Renal pelvis (tissue), 12 donors: Measurements from ENCODE around the gene TBCE. TPM values are rescaled to one million over a fixed set of nuclear protein-coding genes. Genes with fewer than 3 reads are reported as not detected.

Experiments
- DNase-seq: peaks from one replicate; pipeline ENCODE4 v3.0.0-alpha.2; 2013
- long read RNA-seq, 16 experiments: transcript quantifications; one replicate each; lab custom pipeline, GENCODE V29; 2026
- polyA plus RNA-seq, 3 donors: library from polyadenylated mRNA; unstranded; fragments of 120-200 nt; gene quantifications; one replicate each; pipeline ENCODE4 v1.2.1, GENCODE V29; 2013; ENCODE audit not compliant: insufficient read length in 3 of 3

Gene TBCE, protein sequence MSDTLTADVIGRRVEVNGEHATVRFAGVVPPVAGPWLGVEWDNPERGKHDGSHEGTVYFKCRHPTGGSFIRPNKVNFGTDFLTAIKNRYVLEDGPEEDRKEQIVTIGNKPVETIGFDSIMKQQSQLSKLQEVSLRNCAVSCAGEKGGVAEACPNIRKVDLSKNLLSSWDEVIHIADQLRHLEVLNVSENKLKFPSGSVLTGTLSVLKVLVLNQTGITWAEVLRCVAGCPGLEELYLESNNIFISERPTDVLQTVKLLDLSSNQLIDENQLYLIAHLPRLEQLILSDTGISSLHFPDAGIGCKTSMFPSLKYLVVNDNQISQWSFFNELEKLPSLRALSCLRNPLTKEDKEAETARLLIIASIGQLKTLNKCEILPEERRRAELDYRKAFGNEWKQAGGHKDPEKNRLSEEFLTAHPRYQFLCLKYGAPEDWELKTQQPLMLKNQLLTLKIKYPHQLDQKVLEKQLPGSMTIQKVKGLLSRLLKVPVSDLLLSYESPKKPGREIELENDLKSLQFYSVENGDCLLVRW
- 10 to 100 TPM; 36.5 to 58.8 (median 51.8) TPM for polyA plus RNA-seq
- long read RNA-seq, donor 1, full-length matches to known transcripts, result 6 of 6 reads
- long read RNA-seq, donor 1, partial matches to known transcripts, result 0 of 6 reads
- long read RNA-seq, donor 1, other reads (novel, unspliced or antisense), result 0 of 6 reads
- long read RNA-seq, donor 2, partial matches to known transcripts, result 0 of 1 reads
- long read RNA-seq, donor 2, other reads (novel, unspliced or antisense), result 0 of 1 reads
- long read RNA-seq, donor 3, full-length matches to known transcripts, result 7 of 7 reads
- long read RNA-seq, donor 3, partial matches to known transcripts, result 0 of 7 reads
- long read RNA-seq, donor 3, other reads (novel, unspliced or antisense), result 0 of 7 reads
- long read RNA-seq, donor 4, full-length matches to known transcripts, result 7 of 7 reads
- long read RNA-seq, donor 4, partial matches to known transcripts, result 0 of 7 reads
- long read RNA-seq, donor 4, other reads (novel, unspliced or antisense), result 0 of 7 reads
- long read RNA-seq, donor 5, full-length matches to known transcripts, result 4 of 4 reads
- long read RNA-seq, donor 5, partial matches to known transcripts, result 0 of 4 reads
- long read RNA-seq, donor 5, other reads (novel, unspliced or antisense), result 0 of 4 reads
- long read RNA-seq, donor 6, full-length matches to known transcripts, result 9 of 9 reads
- long read RNA-seq, donor 6, partial matches to known transcripts, result 0 of 9 reads
- long read RNA-seq, donor 6, other reads (novel, unspliced or antisense), result 0 of 9 reads
- long read RNA-seq, donor 7, full-length matches to known transcripts, result 2 of 2 reads
- long read RNA-seq, donor 7, partial matches to known transcripts, result 0 of 2 reads
- long read RNA-seq, donor 7, other reads (novel, unspliced or antisense), result 0 of 2 reads
- long read RNA-seq, donor 8, full-length matches to known transcripts, result 4 of 4 reads
- long read RNA-seq, donor 8, partial matches to known transcripts, result 0 of 4 reads
- long read RNA-seq, donor 8, other reads (novel, unspliced or antisense), result 0 of 4 reads
- long read RNA-seq, donor 9, full-length matches to known transcripts, result 8 of 8 reads
- long read RNA-seq, donor 9, partial matches to known transcripts, result 0 of 8 reads
- long read RNA-seq, donor 9, other reads (novel, unspliced or antisense), result 0 of 8 reads
- long read RNA-seq, donor 10, full-length matches to known transcripts, result 8 of 8 reads
- long read RNA-seq, donor 10, partial matches to known transcripts, result 0 of 8 reads
- long read RNA-seq, donor 10, other reads (novel, unspliced or antisense), result 0 of 8 reads
- long read RNA-seq, donor 11, full-length matches to known transcripts, result 1 of 1 reads
- long read RNA-seq, donor 11, partial matches to known transcripts, result 0 of 1 reads
- long read RNA-seq, donor 11, other reads (novel, unspliced or antisense), result 0 of 1 reads
- long read RNA-seq, donor 12, full-length matches to known transcripts, result 18 of 18 reads
- long read RNA-seq, donor 12, partial matches to known transcripts, result 0 of 18 reads
- long read RNA-seq, donor 12, other reads (novel, unspliced or antisense), result 0 of 18 reads
- long read RNA-seq, donor 13, full-length matches to known transcripts, result 7 of 7 reads
- long read RNA-seq, donor 13, partial matches to known transcripts, result 0 of 7 reads
- long read RNA-seq, donor 13, other reads (novel, unspliced or antisense), result 0 of 7 reads
- long read RNA-seq, donor 14, result 0 reads
- long read RNA-seq, donor 15, full-length matches to known transcripts, result 8 of 8 reads
- long read RNA-seq, donor 15, partial matches to known transcripts, result 0 of 8 reads
- long read RNA-seq, donor 15, other reads (novel, unspliced or antisense), result 0 of 8 reads
- long read RNA-seq, donor 16, full-length matches to known transcripts, result 7 of 7 reads
- long read RNA-seq, donor 16, partial matches to known transcripts, result 0 of 7 reads
- long read RNA-seq, donor 16, other reads (novel, unspliced or antisense), result 0 of 7 reads

DNA sequence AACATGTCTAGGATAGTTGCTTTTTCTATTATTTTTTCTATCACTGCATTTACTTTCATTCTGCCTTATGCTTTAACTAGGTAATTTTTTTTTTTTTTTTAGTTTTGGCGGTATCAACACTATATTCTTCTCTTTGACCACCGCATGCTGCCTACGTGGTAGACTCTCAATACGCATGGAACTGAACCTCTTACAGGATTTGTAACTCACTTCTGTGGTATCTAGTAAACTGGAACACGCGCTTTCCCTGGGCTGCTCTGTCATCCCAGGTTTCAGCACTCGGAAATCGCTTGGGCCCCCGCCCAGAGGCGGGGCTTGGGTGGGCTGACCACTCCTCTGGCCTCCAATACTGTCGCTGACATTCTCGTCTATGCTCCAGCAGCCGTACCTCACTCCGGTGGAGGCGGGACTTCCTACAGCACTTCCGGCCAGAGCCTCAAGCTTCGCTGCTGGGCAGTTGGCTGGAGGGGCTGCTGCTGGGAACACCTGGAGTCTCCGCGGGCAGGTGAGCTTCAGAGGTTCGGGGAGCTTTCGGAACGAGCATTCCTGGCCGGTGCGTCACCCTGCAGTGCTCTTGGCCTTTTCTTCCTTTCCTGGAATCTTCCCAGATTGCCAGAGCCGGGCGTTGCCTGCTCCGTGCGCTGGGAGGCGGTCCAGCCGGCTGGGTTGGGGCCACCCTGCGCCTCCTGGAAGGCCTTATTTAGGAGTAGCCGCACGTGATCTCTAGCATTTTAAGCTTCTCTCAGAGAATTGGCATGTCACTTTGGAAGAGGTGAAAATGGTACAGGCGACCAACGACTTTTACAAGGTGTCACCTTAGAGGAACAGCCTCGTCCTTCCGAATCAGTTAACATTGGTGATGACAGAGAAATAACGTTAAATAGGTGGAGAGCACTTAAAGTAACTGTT, at the start of gene TBCE:
Gene TBCE, plus strand, starts transcription at position 428 of the 909 bp plus-strand sequence. CDS start 12,623 bp downstream, outside the sequence.
- DNase-seq, result peak; percentile 98

DNA sequence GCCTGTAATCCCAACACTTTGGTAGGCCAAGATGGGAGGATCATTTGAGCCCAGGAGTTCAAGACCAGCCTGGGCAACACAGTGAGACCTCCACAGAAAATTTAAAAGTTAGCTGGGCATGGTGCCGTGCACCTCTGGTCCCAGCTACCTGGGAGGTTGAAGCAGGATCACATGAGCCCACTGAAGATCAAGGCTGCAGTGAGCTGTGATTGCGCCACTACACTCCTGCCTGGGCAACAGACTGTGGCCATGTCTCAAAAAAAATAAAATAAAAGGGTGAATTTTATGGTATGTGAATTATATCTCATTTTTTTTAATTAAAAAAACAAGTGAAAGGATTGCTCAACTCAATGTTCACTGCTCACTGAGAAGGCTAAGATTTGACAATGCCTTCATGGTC, 48.0 kb upstream of the TBCE start:
- DNase-seq, result no peak

DNA sequence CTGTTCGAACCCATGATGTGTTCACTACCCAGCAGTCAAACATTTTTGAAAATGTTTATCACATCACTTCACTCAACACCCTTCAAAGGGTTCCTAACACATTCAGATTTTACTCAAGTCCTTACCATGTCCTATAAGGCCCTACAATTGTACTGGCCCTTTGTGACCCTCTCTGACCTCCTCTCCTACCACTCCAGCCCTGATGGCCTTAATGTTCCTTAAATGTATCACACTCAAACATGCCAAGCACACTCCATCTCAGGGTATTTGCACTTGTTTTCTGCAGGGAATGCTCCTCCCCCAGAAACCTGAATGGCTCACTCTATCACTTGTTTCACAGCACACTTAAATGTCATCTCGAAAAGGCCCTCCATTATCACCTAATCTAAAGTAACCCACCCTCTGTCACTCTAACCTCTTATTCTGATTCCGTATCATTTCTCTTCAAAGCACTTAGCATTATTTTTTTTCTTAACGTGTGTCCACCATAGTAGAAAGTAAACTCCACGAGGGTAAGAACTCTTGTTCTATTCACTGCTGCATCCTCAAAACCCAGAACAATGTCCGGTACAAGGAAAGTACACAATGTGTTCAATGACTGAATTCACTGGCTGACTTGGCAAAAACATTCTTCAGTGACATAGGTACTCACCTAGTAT, 46.6 kb upstream of the TBCE start:
- DNase-seq, result no peak

DNA sequence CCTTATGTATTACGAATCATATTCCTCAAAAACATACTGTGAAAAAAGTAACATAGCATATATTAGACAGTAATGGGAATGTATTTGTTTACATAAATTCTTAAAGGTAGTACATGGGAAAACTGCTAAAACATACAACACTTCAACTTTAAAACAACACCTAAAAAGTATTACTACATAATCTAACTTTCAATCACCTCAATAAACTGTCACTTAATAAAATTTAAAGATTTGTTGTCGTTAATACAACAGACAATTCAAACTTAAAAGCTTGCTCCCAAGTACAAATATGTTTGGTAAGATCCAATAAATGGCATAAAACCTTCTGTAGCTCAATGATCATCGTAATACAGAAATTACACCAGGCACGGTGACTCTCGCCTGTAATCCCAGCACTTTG, 42.9 kb upstream of the TBCE start:
- no peak for DNase-seq

DNA sequence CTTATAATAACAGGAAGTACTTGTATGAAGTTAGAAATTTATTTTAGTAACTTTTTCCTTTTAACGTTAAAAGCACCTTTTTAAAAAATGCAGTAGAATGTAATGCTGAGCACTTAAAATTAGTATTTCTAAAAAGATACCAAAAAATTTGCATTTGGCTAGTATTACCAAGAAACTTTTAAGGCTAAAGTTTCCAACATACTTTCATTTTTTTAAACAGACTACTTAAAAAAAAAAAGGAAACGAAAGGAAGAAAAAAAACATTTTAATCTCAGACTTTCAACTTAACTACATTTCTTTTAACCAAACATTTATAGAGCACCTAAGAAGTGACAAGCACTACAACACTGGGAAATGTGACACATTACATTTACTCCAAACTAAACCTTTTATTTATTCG, 42.1 kb upstream of the TBCE start:
- no peak for DNase-seq

DNA sequence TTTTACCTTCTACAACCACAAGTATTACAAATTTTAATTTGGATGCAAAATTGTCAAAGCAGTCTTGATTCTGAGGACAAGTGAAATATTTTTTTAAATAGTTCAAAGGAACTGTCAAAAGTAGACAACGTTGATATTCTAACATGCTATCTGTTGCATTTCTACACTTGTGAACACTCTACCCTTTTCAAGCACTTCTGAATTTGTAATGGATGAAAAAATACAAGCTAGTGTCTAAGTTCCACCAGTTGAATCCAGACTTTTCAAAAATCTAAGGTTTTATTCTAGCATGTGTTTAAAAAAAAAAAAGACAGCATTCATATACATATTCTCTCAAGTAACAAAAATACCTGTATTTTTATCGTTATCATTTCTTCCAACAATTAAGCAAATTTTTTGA, 41.4 kb upstream of the TBCE start:
- no peak for DNase-seq

DNA sequence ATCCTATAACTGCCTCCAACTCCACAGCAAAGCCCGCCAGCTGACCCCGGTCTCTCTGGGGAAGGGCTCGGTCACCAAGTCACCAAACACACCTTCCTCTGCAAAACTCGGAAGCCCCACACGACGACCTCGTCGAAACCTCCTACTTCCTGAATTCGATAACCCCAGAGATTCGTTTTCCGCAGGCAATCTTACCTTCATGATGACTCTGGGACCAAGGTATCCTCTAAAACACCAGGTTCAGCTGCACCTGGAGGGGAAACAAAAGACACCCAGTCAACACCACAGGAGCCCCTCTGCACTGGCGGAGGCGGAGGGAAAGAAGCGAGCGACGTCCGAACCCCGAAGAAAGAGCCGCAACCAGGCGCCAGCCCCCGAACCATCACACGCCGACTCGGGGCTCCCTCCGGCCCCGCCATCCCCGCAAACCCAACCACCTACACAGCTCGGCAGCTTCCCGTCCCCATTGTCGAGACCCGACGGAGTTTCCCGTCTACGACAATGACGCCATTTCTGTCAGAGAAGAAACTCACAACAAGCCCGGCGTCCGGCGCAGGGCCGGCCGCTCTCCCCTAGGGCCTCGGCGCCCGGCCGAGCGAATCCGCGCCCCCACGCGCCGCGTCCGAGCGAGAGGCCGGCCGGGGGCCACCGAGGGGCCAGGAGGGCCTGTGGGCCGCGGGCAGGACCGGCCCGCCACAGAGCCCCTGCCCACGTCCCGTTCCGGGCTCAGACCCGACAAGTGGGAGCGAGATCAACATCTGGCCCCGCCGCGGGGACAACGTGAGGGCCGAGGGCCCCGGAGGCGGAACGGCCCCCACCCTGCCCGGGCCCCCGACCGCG, 40.3 kb upstream of the TBCE start:
- DNase-seq, result peak; percentile 44

DNA sequence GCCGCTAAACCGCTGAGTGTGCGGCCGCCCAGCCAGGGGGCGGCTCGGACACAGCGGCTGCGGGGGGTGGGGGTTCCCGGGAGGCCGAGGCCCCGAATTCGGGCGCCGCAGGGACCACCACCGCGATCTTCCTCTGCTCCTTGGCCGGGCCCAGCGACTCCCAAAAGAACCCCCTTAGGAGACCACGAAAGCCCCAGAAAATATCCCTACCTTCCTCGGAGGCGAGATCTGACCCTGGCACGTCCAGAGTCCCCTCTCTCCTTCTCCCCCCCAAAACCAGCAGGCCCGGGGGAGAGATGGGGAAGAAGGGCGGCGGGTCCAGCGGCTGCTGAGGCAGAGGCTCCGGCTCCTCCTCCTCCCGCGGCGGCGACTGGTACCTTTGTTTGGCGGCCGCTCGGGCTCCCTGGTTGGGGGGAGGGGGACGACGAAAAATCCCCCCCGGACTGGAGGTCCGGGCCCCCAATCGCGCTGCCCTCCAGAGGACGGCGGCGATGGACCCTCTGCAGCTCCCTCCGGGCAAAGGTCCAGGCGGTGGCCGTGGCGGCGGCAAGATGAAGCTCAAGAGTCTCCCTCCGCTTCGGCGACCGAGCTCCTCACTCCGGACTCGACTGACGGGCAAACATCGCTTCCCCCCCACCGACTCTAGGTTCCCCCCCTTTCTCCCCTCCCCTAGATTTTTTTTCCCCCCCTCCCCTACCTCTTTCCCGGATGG, 39.5 kb upstream of the TBCE start, which contains the start of gene ARID4B:
Gene ARID4B, minus strand, starts transcription at position 621 of the 712 bp plus-strand sequence. CDS start 1,260 bp downstream, outside the sequence.
- DNase-seq, result no peak

DNA sequence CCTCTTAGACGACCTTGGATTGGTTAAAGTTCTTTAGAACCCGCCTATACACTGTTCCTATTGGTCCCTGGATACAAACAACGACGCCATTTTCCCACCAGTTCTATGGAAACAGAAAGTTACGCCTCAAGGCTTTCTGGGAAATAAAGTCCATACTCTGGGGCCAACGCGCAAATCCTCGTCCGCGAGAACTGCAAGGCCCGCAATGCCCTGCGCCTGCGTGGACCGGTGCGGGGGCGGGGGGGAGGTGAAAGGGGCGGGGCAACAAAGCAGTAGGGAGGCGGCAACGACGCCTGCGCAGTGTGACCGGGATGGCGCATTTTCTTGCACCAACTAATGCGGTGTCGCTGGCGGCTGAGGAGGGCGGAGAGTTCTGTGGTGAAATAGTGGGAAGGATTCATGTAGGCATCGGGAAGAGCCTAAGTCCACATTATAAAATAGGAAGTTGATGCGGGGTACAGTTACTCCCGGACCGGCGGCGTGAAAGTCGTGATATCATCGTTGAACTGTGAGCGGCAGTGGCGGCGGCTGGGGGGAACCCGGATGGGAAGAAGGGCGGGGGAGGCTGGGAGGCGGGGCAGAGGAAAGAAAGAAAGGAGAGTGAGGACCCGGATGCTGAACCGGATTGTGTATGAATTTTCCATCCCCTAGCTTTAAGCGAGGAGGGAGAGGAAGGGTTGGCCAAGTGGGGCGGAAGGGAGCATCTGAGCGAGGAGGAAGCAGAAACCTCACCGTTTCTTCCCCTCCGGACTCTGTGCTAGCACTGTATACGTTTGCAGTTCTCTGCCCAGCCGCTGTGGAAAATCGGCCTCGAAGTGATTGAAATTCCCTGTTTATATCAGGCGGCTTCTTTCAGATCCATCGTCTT, 38.7 kb upstream of the TBCE start, which contains the start of gene GGPS1:
Gene GGPS1, plus strand, starts transcription at position 300 of the 868 bp plus-strand sequence. CDS start 6,695 bp downstream, outside the sequence.
- DNase-seq, result peak; percentile 100

DNA sequence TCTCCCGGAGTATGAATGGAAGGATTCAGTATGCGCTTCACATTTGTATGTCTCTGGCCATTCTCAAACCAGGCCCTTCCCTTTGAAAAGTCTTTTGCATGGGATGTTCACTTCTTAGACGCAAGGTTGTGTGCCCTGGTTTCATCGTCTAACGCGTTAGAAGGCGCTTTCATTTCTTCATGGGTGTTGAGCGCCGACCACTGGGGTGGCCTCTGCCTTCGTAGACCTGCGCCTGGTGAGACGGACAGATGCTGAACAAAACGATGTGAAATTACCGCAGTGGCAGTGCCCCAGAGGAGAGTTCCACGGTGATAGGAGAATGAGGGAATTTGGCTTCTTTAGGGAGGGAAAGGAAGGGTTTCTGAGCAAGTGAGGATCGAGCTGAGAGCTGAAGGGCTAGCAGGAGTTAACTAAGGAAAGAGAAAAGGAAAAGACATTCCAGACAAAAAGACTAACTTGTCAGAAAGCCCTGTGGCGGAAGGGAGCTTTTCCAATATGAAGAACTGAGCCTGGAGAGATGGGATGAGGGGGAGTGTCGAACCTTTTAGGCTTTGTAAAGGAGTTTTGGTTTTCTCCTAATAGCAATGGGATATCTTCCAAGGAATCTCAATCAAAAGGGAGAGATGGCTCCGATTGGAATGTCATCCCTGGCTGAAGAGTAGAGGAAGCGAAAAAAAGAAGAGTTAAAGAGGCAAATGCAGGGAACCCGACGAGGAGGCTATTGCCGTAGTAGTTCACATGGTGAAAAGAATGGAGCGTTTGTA, 37.9 kb upstream of the TBCE start:
- DNase-seq, result peak; percentile 16

DNA sequence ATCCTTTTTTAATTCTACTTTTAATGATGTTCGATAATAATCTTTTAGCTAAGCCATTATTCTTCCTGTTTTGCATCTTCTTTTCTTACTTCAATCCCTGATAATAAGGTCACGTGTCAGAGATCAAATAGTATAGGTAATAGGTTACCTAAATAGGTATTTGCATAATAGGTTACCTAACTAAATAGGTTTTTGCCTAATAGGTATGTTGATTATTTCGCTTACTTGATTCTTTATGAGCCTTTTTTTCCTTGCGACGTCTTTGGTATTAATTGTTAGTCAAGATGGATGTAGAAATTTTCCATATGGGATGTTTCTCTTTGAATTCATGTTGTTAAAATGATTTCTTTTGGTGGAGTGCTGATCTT, 36.3 kb upstream of the TBCE start:
- no peak for DNase-seq

DNA sequence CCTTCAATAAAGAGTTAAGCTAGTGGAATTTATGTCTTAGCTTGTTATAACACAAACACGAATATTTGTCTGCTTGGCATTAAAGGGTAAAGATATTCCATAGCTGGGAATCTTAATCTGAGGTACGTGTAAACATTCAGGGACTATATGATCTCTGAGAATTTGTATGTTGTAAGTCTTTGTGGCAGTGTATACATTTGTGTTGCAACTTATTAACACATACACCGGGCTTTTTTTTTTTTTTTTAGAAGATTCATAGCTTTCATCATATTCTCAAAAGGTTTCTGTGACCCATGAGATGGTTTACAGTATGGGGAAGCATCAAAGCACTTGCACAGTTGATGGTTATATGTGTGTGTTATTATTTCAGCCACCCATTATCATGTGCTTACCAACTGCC, 35.8 kb upstream of the TBCE start:
- no peak for DNase-seq

DNA sequence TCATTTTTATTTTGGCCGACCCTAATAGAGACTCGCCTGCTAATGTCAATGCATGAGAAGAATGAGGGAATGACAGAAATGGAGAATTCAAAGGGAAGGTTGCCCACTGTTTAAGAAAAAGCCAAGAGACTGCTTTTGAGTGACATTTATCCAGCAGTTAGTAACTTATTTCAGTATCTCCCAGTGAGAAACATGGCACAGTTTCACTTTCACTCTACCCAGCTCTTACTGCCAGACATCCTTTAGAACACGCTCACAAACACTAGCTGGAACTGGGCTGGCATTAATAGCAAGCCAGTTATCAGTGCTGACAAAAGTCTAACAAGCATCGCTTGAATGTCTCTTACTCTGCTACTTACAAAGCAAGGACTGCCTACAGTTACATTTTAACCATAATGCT, 30.3 kb upstream of the TBCE start:
- no peak for DNase-seq

DNA sequence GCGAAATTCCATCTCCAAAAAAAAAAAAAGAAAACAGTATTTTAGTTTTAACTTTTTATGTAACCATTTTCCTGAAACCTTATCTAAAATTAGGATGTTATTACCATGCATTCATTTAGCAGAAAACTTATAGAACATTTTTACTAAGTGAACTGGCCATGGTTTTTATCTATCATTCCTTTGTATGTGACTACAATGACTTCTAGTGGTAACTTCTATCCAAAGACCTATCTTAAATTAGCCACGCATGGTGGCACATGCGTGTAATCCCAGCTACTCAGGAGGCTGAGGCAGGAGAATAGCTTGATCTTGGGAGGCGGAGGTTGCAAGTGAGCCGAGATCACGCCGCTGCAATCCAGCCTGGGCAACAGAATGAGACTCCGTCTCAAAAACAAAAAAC, 27.5 kb upstream of the TBCE start:
- no peak for DNase-seq
